Esophagus muscularis mucosa (tissue), 4 donors: ENCODE measurements around the gene TRPM3. TPM values are rescaled to one million over a fixed set of nuclear protein-coding genes. Genes with fewer than 3 reads are reported as not detected.

ENCODE experiments used
- DNase-seq: peaks from one replicate; pipeline ENCODE4 v3.0.0-alpha.2; 2017; ENCODE audit errors: extremely low spot score
- H3K27ac ChIP-seq, 4 donors: fragments of 200-600 bp; sonication (generic); replicated peaks in 1 of 4; 1 replicate in 3 of 4; 2 replicates in 1 of 4; pipeline ENCODE4 v1.5.1; 2016 to 2019; ENCODE audit warnings: mild to moderate bottlenecking in 1 of 4
- H3K27me3 ChIP-seq, 4 donors: fragments of 200-600 bp; sonication (generic); one replicate each; pipeline versions ENCODE4 v1.5.1 to v1.6.0; 2016 to 2019
- H3K36me3 ChIP-seq, 4 donors: fragments of 200-600 bp; sonication (generic); one replicate each; pipeline ENCODE4 v1.5.1; 2016 to 2019
- H3K4me1 ChIP-seq, 4 donors: fragments of 200-600 bp; sonication (generic); one replicate each; pipeline ENCODE4 v1.5.1; 2016 to 2019
- H3K4me3 ChIP-seq, 4 donors: fragments of 200-600 bp; sonication (generic); 1 replicate in 2 of 4; 2 replicates in 2 of 4; pipeline ENCODE4 v1.5.1; 2016 to 2019; ENCODE audit warnings: mild to moderate bottlenecking in 4 of 4, moderate library complexity in 1 of 4
- H3K9me3 ChIP-seq, 4 donors: fragments of 200-600 bp; sonication (generic); 1 replicate in 3 of 4; 2 replicates in 1 of 4; pipeline ENCODE4 v1.5.1; 2016 to 2019
- EP300 ChIP-seq: sonication (generic); formaldehyde crosslinking; IDR thresholded peaks from one replicate; pipeline ENCODE4 v1.6.1; 2017; ENCODE audit warnings: antibody characterized with exemption
- POLR2A ChIP-seq: fragments of 450-650 bp; IDR thresholded peaks from one replicate; pipeline ENCODE4 v1.6.1; 2017; ENCODE audit warnings: antibody characterized with exemption, moderate library complexity, mild to moderate bottlenecking, low read depth
- POLR2AphosphoS5 ChIP-seq, 2 donors: sonication (generic); formaldehyde crosslinking; IDR thresholded peaks; one replicate each; pipeline ENCODE4 v1.6.1; 2017; ENCODE audit warnings: antibody characterized with exemption in 2 of 2
- WGBS: methylation state at CpG from one replicate; pipeline ENCODE4 v1.1.5; 2018; 5-methylcytosine and 5-hydroxymethylcytosine counted together
- intact Hi-C: fragments of 100-400 bp; cut with DNase I; formaldehyde crosslinking; loops from one replicate; pipeline ENCODE4 v1.15.1; 2023
- total RNA-seq, 4 donors: library from RNA; depleted of rRNA; stranded (reverse); fragments of >200 nt; gene quantifications; one replicate each; pipeline versions ENCODE4 v1.1.0 to v1.2.1, GENCODE V29; 2016
- TF ChIP-seq, protein P1 (sequence below), 3 experiments: fragments of 200-600 bp in 2 of 3; fragments of 450-650 bp in 1 of 3; sonication (generic) in 2 of 3; IDR thresholded peaks; one replicate each; pipeline ENCODE4 v1.5.1; 2017 to 2019; ENCODE audit warnings: antibody characterized with exemption in 3 of 3, mild to moderate bottlenecking in 2 of 3, moderate library complexity in 1 of 3

Gene TRPM3
- total RNA-seq, 4 donors from 2014 or later: 0.13 to 0.17 TPM; not detected in 2

- WGBS: 90% methylated on average over 3 of the region's 3 CpGs
- Histone ChIP-seq H3K27ac (no peak overlapping the region), H3K9me3 (no peaks in the 10 kb centered on the region), H3K36me3 (no peaks in the 10 kb centered on the region), H3K4me1 (peaks cover 14 to 25% (median 23%) of the 10 kb centered on the region in 4 donors), H3K27me3 (no peaks in the 10 kb centered on the region), H3K4me3 (no peak overlapping the region)
- TF ChIP-seq, protein P1, sequence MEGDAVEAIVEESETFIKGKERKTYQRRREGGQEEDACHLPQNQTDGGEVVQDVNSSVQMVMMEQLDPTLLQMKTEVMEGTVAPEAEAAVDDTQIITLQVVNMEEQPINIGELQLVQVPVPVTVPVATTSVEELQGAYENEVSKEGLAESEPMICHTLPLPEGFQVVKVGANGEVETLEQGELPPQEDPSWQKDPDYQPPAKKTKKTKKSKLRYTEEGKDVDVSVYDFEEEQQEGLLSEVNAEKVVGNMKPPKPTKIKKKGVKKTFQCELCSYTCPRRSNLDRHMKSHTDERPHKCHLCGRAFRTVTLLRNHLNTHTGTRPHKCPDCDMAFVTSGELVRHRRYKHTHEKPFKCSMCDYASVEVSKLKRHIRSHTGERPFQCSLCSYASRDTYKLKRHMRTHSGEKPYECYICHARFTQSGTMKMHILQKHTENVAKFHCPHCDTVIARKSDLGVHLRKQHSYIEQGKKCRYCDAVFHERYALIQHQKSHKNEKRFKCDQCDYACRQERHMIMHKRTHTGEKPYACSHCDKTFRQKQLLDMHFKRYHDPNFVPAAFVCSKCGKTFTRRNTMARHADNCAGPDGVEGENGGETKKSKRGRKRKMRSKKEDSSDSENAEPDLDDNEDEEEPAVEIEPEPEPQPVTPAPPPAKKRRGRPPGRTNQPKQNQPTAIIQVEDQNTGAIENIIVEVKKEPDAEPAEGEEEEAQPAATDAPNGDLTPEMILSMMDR (IDR thresholded peaks at IDR 0.05): no peak
- TF ChIP-seq POLR2A (no peak), EP300 (no peak)
- DNase-seq: no peak
- intact Hi-C loops: no loop called here
Observed at GRCh38 chr9:70551801-70552200, 569.6 kb downstream of the TRPM3 start.

DNA sequence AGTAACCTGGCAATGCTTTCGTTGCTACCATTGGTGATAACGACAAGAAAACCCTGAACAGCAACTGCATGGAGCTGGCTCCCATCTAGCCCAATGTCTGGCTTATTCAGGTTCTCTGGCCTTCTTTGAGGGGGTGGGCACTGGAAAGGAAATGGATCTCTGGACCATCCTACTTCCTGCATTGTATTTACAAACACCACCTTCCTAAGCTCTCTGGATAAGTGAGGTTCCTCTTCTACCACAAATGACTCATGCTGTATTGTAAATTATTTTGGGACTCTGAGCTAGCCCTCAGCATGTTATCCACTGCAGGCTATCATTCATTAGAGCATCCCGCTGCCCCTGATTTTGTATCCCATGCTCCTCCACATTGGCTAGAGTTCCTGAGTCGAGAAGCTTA, 570.0 kb downstream of the TRPM3 start:
- H3K36me3 ChIP-seq: no peaks in the 10 kb centered on the region
- no peak for TF ChIP-seq POLR2A
- TF ChIP-seq POLR2AphosphoS5 (IDR thresholded peaks at IDR 0.05): no peak
- no peak for TF ChIP-seq EP300
- TF ChIP-seq, protein P1 (IDR thresholded peaks at IDR 0.05): no peak
- peaks cover 14 to 25% (median 23%) of the 10 kb centered on the region in 4 donors for H3K4me1 ChIP-seq
- intact Hi-C loops: no loop called here
- DNase-seq: no peak
- no peak overlapping the region for H3K27ac ChIP-seq
- no peak overlapping the region for H3K4me3 ChIP-seq
- no peaks in the 10 kb centered on the region for H3K27me3 ChIP-seq
- no peaks in the 10 kb centered on the region for H3K9me3 ChIP-seq
- WGBS: 89% methylated on average over 4 of the region's 4 CpGs

GRCh38 chr9:70549926-70550325, 571.5 kb downstream of the TRPM3 start:
- WGBS: 17% methylated on average over 1 of the region's 1 CpG
- H3K4me3 ChIP-seq: no peak overlapping the region
- no peaks in the 10 kb centered on the region for H3K36me3 ChIP-seq
- no peaks in the 10 kb centered on the region for H3K9me3 ChIP-seq
- no peaks in the 10 kb centered on the region for H3K27me3 ChIP-seq
- TF ChIP-seq EP300 (no peak), POLR2A (no peak), POLR2AphosphoS5 (IDR thresholded peaks at IDR 0.05) (no peak)
- TF ChIP-seq, protein P1 (IDR thresholded peaks at IDR 0.05): no peak
- no peak overlapping the region for H3K27ac ChIP-seq
- H3K4me1 ChIP-seq: peaks cover 14 to 17% (median 16%) of the 10 kb centered on the region in 4 donors
- intact Hi-C loops: no loop called here
- no peak for DNase-seq

GRCh38 chr9:70542311-70542931, 579.0 kb downstream of the TRPM3 start:
- DNase-seq: no peak
- H3K27ac ChIP-seq: no peak overlapping the region
- no peaks in the 10 kb centered on the region for H3K9me3 ChIP-seq
- 89% methylated on average over 3 of the region's 3 CpGs for WGBS
- H3K36me3 ChIP-seq: no peaks in the 10 kb centered on the region
- H3K27me3 ChIP-seq: no peaks in the 10 kb centered on the region
- intact Hi-C loops: no loop called here
- H3K4me1 ChIP-seq: no peaks in the 10 kb centered on the region
- TF ChIP-seq POLR2AphosphoS5 (IDR thresholded peaks at IDR 0.05): no peak
- TF ChIP-seq, protein P1 (IDR thresholded peaks at IDR 0.05): no peak
- TF ChIP-seq EP300: no peak
- TF ChIP-seq POLR2A: no peak
- H3K4me3 ChIP-seq: no peak overlapping the region

- TF ChIP-seq POLR2AphosphoS5 (IDR thresholded peaks at IDR 0.05): no peak
- TF ChIP-seq, protein P1 (IDR thresholded peaks at IDR 0.05): no peak
- no peak for TF ChIP-seq EP300
- no peak for TF ChIP-seq POLR2A
- DNase-seq: no peak
- no peaks in the 10 kb centered on the region for H3K36me3 ChIP-seq
- H3K27me3 ChIP-seq: no peaks in the 10 kb centered on the region
- no peaks in the 10 kb centered on the region for H3K4me1 ChIP-seq
- H3K4me3 ChIP-seq: no peak overlapping the region
- H3K9me3 ChIP-seq: no peaks in the 10 kb centered on the region
- no peak overlapping the region for H3K27ac ChIP-seq
- intact Hi-C loops: no loop called here
- 82% methylated on average over 5 of the region's 5 CpGs for WGBS
Observed at GRCh38 chr9:70540016-70540415, 581.4 kb downstream of the TRPM3 start.
